HS-27A (cell line): ENCODE measurements around the gene NGF.

Experiments used
- DNase-seq: peaks from one replicate; pipeline ENCODE4 v3.0.0-alpha.2; 2012; ENCODE audit warnings: low read depth, missing footprints

Gene NGF

GRCh38 chr1:115237507-115237906 lies 100.5 kb downstream of the NGF start:
- no peak for DNase-seq

GRCh38 chr1:115237023-115237422 lies 101.0 kb downstream of the NGF start:
- DNase-seq = no peak
